ENCODE measurements around the gene SAMD14. TPM values are rescaled to one million over a fixed set of nuclear protein-coding genes. Genes with fewer than 3 reads are reported as not detected.

SAMD14 gene
- total RNA-seq, 2 donors from 2014 or later = 2.5 to 7.4 TPM

DNA sequence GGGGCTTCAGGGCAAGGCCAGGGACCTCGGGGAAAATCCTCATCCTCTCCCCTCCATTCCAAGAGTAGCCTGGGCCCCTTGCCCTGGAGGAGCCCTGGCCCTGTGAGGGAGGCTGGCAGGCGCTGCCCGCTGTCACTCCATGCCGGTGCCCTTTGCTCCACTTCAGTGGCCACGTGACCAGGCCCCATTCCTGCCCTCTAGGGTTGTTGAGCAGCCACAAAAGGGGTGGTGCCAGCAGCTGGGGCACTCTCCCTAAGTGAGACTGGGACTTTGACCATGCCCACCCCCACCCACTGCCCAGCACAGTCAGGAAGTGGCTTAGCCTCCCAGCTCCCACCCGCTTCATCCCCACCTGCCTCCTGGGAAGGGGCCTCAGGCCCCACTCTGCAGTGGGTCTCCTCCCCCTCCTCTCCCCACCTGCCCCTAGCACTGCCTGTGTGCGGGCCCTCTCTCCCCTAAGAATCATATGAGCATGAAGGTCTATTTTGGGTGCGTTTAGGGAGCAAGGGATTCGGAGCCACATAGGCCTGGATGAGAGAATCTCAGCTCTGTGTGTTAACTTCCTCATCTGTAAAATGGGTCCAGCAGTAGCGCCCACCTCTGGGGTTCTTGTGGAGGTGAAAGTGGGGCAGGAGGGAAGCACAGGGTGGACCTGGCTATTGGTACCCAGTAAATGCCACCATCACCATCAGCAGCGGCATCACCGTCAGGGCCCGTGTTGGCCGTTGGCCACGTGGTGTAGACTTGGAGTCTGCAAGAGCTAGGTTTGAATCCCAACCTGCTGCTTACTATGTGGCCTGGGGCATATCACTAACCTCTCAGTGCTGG is 27.6 kb downstream of the SAMD14 start:
- TF ChIP-seq POLR2AphosphoS5 (IDR thresholded peaks at IDR 0.05) (no peak), POLR2A (IDR thresholded peaks at IDR 0.05) (no peak)
- TF ChIP-seq, protein P1, sequence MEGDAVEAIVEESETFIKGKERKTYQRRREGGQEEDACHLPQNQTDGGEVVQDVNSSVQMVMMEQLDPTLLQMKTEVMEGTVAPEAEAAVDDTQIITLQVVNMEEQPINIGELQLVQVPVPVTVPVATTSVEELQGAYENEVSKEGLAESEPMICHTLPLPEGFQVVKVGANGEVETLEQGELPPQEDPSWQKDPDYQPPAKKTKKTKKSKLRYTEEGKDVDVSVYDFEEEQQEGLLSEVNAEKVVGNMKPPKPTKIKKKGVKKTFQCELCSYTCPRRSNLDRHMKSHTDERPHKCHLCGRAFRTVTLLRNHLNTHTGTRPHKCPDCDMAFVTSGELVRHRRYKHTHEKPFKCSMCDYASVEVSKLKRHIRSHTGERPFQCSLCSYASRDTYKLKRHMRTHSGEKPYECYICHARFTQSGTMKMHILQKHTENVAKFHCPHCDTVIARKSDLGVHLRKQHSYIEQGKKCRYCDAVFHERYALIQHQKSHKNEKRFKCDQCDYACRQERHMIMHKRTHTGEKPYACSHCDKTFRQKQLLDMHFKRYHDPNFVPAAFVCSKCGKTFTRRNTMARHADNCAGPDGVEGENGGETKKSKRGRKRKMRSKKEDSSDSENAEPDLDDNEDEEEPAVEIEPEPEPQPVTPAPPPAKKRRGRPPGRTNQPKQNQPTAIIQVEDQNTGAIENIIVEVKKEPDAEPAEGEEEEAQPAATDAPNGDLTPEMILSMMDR (IDR thresholded peaks at IDR 0.05) = no peak
- Histone ChIP-seq H3K27me3 (replicated peaks; ENCODE audit: insufficient read depth) (no peaks in the 10 kb centered on the region), H3K9me3 (no peaks in the 10 kb centered on the region), H3K27ac (no peak overlapping the region), H3K4me3 (no peak overlapping the region), H3K4me1 (replicated peaks) (no peaks in the 10 kb centered on the region), H3K36me3 (no peaks in the 10 kb centered on the region)
- DNase-seq (ENCODE audit: low spot score) = no peak
- 81% methylated on average over 15 of the region's 15 CpGs for WGBS
- intact Hi-C loops (cut with DNase I) = no loop called here

DNA sequence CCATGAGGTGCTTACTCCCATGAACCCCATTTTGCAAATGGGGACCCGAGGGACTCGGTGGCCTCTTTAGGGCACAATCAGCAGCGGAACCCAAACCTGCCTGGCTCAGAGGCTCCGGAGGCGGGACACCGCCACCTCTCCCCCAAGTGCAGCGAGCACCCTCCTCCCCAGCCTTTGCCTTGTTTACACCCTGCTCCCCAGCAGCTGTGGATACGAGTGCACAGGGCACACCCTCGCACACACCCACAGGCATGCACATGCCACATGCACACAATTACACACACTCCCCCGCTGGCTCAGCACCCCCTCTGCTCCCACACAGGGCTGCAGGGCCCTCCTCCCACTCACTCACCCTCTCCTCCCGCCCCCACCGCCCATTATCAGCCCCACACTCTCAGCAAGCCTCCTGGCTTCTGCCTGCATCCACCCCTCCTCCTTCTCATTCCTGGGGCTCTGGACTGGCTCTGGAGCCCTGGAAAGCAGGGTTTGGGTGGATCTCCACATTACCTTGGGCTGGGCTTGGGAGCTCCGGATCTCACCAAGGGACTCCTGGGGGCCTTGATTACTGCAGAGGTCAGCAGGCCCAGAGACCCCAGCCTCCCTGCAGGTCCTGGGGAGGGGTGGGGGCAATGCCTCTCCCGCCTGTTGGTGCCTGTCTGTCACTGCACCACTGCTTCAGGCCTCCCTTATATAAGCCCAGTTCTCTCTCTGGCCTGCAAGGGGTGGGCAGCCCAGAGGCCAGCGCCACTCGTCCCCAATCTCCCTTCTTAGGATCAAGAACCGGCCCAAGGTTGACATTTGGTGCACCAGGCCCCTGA is 28.4 kb downstream of the SAMD14 start:
- no peak overlapping the region for H3K27ac ChIP-seq
- H3K9me3 ChIP-seq = no peaks in the 10 kb centered on the region
- no peaks in the 10 kb centered on the region for H3K36me3 ChIP-seq
- no peak for DNase-seq (ENCODE audit: low spot score)
- WGBS = 51% methylated on average over 17 of the region's 17 CpGs
- intact Hi-C loops (cut with DNase I) = no loop called here
- H3K27me3 ChIP-seq (replicated peaks; ENCODE audit: insufficient read depth) = no peaks in the 10 kb centered on the region
- TF ChIP-seq POLR2A (IDR thresholded peaks at IDR 0.05) = no peak
- no peak for TF ChIP-seq POLR2AphosphoS5 (IDR thresholded peaks at IDR 0.05)
- TF ChIP-seq, protein P1 (IDR thresholded peaks at IDR 0.05) = no peak
- no peaks in the 10 kb centered on the region for H3K4me1 ChIP-seq (replicated peaks)
- H3K4me3 ChIP-seq = no peak overlapping the region

DNA sequence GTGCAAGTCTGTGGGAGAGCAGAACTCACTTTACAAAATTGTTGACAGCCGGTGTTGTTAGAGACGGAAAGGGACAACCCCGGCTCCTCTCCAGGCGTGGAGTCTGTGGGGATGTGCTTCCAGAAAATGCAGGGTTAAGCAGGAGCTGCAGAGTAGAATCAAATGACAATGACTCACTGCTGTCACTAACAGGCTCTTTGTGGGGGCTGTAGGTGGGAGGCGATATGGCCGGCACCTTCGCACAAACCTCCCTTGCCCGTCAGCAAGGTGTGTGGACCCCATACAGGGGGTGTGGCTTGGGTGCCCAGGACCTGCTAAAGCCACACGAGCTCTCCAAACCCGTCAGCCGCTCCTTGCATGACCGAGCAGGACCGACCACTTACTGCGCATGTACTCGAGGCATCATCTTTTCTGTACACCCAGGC is 29.0 kb downstream of the SAMD14 start:
- H3K4me1 ChIP-seq (replicated peaks) = peaks cover 3% of the 10 kb centered on the region
- DNase-seq (ENCODE audit: low spot score) = no peak
- no peak overlapping the region for H3K27ac ChIP-seq
- H3K4me3 ChIP-seq = no peak overlapping the region
- 53% methylated on average over 15 of the region's 15 CpGs for WGBS
- no peaks in the 10 kb centered on the region for H3K36me3 ChIP-seq
- H3K27me3 ChIP-seq (replicated peaks; ENCODE audit: insufficient read depth) = no peaks in the 10 kb centered on the region
- TF ChIP-seq, protein P1 (IDR thresholded peaks at IDR 0.05) = no peak
- no peak for TF ChIP-seq POLR2AphosphoS5 (IDR thresholded peaks at IDR 0.05)
- no peak for TF ChIP-seq POLR2A (IDR thresholded peaks at IDR 0.05)
- H3K9me3 ChIP-seq = no peaks in the 10 kb centered on the region
- intact Hi-C loops (cut with DNase I) = no loop called here

DNA sequence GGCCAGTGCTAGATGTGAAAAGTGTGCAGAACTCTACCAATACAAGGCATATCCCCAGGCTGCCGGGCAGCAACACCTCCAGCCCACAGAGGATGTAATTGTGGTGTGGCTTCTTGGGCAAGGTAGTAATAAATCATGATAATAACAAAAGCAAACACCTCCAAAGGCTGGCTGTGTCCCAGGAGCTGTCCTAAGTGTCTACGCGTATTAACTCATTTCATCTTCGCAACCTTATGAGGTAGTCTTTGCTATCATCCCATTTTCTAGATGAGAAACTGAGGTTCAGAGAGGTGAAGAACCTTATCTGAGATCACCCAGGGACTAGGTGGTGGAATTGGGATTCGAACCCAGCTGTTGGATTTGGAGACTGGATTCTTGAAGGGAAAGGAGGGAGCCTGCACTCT is 29.5 kb downstream of the SAMD14 start:
- TF ChIP-seq POLR2AphosphoS5 (IDR thresholded peaks at IDR 0.05) (no peak), POLR2A (IDR thresholded peaks at IDR 0.05) (no peak)
- TF ChIP-seq, protein P1 (IDR thresholded peaks at IDR 0.05) = no peak
- H3K27ac ChIP-seq = no peak overlapping the region
- no peaks in the 10 kb centered on the region for H3K27me3 ChIP-seq (replicated peaks; ENCODE audit: insufficient read depth)
- DNase-seq (ENCODE audit: low spot score) = no peak
- H3K4me1 ChIP-seq (replicated peaks) = peaks cover 4% of the 10 kb centered on the region
- no peaks in the 10 kb centered on the region for H3K36me3 ChIP-seq
- no peak overlapping the region for H3K4me3 ChIP-seq
- no peaks in the 10 kb centered on the region for H3K9me3 ChIP-seq
- 53% methylated on average over 5 of the region's 5 CpGs for WGBS
- intact Hi-C loops (cut with DNase I) = no loop called here
